GM18870 (cell line): ENCODE results near the gene AMBRA1.
"Not testable (repeated sequence)": the region's sequence is repeated elsewhere in the genome, so short reads cannot be mapped to it uniquely, and the experiment has no call there.

Experiments
- ATAC-seq: cut with Tn5 transposase; IDR thresholded peaks from one replicate; pipeline ENCODE4 v1.9.1; 2021; ENCODE audit warnings: moderate library complexity; ENCODE audit not compliant: unreplicated experiment

Gene AMBRA1

GRCh38 chr11:46534711-46535110 lies 59.1 kb downstream of the AMBRA1 start:
- ATAC-seq = no peak

- ATAC-seq = no peak
Observed at GRCh38 chr11:46533396-46534100, 60.3 kb downstream of the AMBRA1 start.

- ATAC-seq = no peak
Observed at GRCh38 chr11:46529928-46530574, 63.8 kb downstream of the AMBRA1 start.

- ATAC-seq = no peak
Observed at GRCh38 chr11:46529095-46529905, 64.5 kb downstream of the AMBRA1 start.

- no peak for ATAC-seq
Observed at GRCh38 chr11:46528445-46529094, 65.3 kb downstream of the AMBRA1 start.

- ATAC-seq = no peak
Observed at GRCh38 chr11:46527591-46528130, 66.2 kb downstream of the AMBRA1 start.

GRCh38 chr11:46526216-46527215 lies 67.3 kb downstream of the AMBRA1 start:
- ATAC-seq = no peak

- ATAC-seq = no peak
Observed at GRCh38 chr11:46524201-46524770, 69.5 kb downstream of the AMBRA1 start.

- no peak for ATAC-seq
Observed at GRCh38 chr11:46523290-46523689, 70.5 kb downstream of the AMBRA1 start.

- no peak for ATAC-seq
Observed at GRCh38 chr11:46522682-46523281, 71.0 kb downstream of the AMBRA1 start.

- no peak for ATAC-seq
Observed at GRCh38 chr11:46521961-46522681, 71.7 kb downstream of the AMBRA1 start.

GRCh38 chr11:46520971-46521745 lies 72.7 kb downstream of the AMBRA1 start:
- no peak for ATAC-seq

- no peak for ATAC-seq
Observed at GRCh38 chr11:46519351-46519750, 74.5 kb downstream of the AMBRA1 start.

- not testable (repeated sequence) for ATAC-seq
Observed at GRCh38 chr11:46518928-46519327, 74.9 kb downstream of the AMBRA1 start.

GRCh38 chr11:46514370-46514769 lies 79.5 kb downstream of the AMBRA1 start:
- ATAC-seq = no peak

GRCh38 chr11:46513934-46514342 lies 79.9 kb downstream of the AMBRA1 start:
- no peak for ATAC-seq

- ATAC-seq = no peak
Observed at GRCh38 chr11:46512261-46512881, 81.5 kb downstream of the AMBRA1 start.
